ENCODE data around the gene PODXL2.
A peak's percentile ranks its signal among the peaks of the same experiment; 100 is the strongest.

The PODXL2 gene

GRCh38 chr3:127606086-127606805, 22.7 kb upstream of the PODXL2 start:
- no peak for DNase-seq

- DNase-seq = no peak
These were observed 21.9 kb upstream of the PODXL2 start for GRCh38 chr3:127606981-127607595.

GRCh38 chr3:127607675-127608361, 21.2 kb upstream of the PODXL2 start:
- DNase-seq = no peak

- DNase-seq = no peak
These were observed 20.6 kb upstream of the PODXL2 start for GRCh38 chr3:127608362-127608718.

GRCh38 chr3:127610105-127610504, 18.9 kb upstream of the PODXL2 start:
- DNase-seq = peak; percentile 75

- DNase-seq = no peak
These were observed 17.7 kb upstream of the PODXL2 start for GRCh38 chr3:127611251-127611650.

- no peak for DNase-seq
These were observed 16.0 kb upstream of the PODXL2 start for GRCh38 chr3:127612966-127613365.

GRCh38 chr3:127613406-127613805, 15.6 kb upstream of the PODXL2 start:
- peak; percentile 41 for DNase-seq

GRCh38 chr3:127614928-127615589, 13.9 kb upstream of the PODXL2 start:
- DNase-seq = peak; percentile 31

- DNase-seq = peak; percentile 59
These were observed 13.2 kb upstream of the PODXL2 start for GRCh38 chr3:127615631-127616305.

- no peak for DNase-seq
These were observed 12.0 kb upstream of the PODXL2 start for GRCh38 chr3:127616836-127617605.

GRCh38 chr3:127618891-127619290, 10.1 kb upstream of the PODXL2 start:
- no peak for DNase-seq

- no peak for DNase-seq
These were observed 8.2 kb upstream of the PODXL2 start for GRCh38 chr3:127620637-127621375.

GRCh38 chr3:127622031-127622430, 7.0 kb upstream of the PODXL2 start:
- no peak for DNase-seq

- no peak for DNase-seq
These were observed 6.0 kb upstream of the PODXL2 start for GRCh38 chr3:127622772-127623576.

- DNase-seq = no peak
These were observed 4.9 kb upstream of the PODXL2 start for GRCh38 chr3:127624063-127624462.

- no peak for DNase-seq
These were observed 3.2 kb upstream of the PODXL2 start for GRCh38 chr3:127625821-127626220.

GRCh38 chr3:127628426-127628787, 578 bp upstream of the PODXL2 start:
- DNase-seq = no peak

- DNase-seq = no peak
These were observed 750 bp downstream of the PODXL2 start for GRCh38 chr3:127629467-127630403.

Measured in EL (cell line).